ENCODE measurements around the gene AJAP1. TPM values are rescaled to one million over a fixed set of nuclear protein-coding genes. Genes with fewer than 3 reads are reported as not detected.

AJAP1 gene
- total and polyA plus RNA-seq, 2 donors (not counting 1 experiment from before 2014, with no cell fraction given) = not detected

DNA sequence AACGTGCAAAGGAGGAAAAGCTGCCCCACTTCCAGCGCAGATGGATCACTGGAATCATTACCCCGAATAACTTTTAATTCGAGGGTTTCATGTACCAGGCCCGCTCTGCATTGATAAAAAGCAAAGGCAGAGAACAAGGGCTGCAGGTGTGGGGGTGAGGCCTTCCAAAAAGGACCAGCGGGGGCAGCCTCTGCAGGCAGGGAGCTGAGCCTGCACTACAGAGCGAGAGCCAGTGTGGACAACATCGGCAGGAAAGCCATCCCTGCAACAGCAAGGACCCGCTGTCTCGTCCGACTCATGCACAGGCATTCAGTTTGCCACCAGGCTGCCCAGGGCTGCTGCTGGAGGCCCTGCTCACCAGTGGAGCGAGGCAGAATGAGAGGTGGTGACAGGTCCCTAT, 27.1 kb upstream of the AJAP1 start:
- ChIA-PET POLR2A (no interaction called here), CTCF (no interaction called here)
- Histone ChIP-seq H3K79me2 (ENCODE audit: control insufficient read depth, insufficient read depth, low read length) (no peaks in the 10 kb centered on the region), H3K4me1 (ENCODE audit: control insufficient read depth in 2 of 2, insufficient read depth in 2 of 2, low read length in 2 of 2) (no peaks in the 10 kb centered on the region), H4K20me1 (ENCODE audit: control insufficient read depth, insufficient read depth, low read length, poor library complexity, severe bottlenecking) (no peaks in the 10 kb centered on the region), H3K27me3 (replicated peaks in 1 of 4; ENCODE audit: control extremely low read depth in 1 of 4, control insufficient read depth in 3 of 4, insufficient read depth in 4 of 4, low read length in 3 of 4) (no peaks in the 10 kb centered on the region), H3K36me3 (replicated peaks in 1 of 2; ENCODE audit: control extremely low read depth in 1 of 2, control insufficient read depth in 1 of 2, extremely low read depth in 1 of 2, insufficient read depth in 2 of 2, low read length in 1 of 2) (no peaks in the 10 kb centered on the region), H2AFZ (ENCODE audit: insufficient read depth, low read depth, low read length, poor library complexity, severe bottlenecking) (no peak overlapping the region), H3K4me3 (ENCODE audit: control extremely low read depth in 1 of 5, extremely low read depth in 1 of 5, insufficient read depth in 1 of 5, low read depth in 2 of 5, low read length in 4 of 5) (no peak overlapping the region), H3K27ac (ENCODE audit: low read length in 2 of 2) (no peak overlapping the region), H3K9me3 (ENCODE audit: control extremely low read depth in 1 of 3, control insufficient read depth in 2 of 3, insufficient read depth in 1 of 3, low read length in 2 of 3) (no peaks in the 10 kb centered on the region), H3K4me2 (replicated peaks; ENCODE audit: low read depth, low read length, poor library complexity, severe bottlenecking) (no peak overlapping the region), H3K9ac (ENCODE audit: low read length) (no peak overlapping the region)
- intact Hi-C loops (cut with micrococcal nuclease) = no loop called here
- H3K27ac Mint-ChIP-seq = no peak overlapping the region
- 93% methylated on average over 12 of the region's 12 CpGs for WGBS (ENCODE audit: insufficient coverage)
- no peaks in the 10 kb centered on the region for H3K4me1 Mint-ChIP-seq
- DNase-seq (no peak), ATAC-seq (ENCODE audit: low read depth) (no peak)
- no peaks in the 10 kb centered on the region for H3K27me3 Mint-ChIP-seq
- TF ChIP-seq, protein P1, sequence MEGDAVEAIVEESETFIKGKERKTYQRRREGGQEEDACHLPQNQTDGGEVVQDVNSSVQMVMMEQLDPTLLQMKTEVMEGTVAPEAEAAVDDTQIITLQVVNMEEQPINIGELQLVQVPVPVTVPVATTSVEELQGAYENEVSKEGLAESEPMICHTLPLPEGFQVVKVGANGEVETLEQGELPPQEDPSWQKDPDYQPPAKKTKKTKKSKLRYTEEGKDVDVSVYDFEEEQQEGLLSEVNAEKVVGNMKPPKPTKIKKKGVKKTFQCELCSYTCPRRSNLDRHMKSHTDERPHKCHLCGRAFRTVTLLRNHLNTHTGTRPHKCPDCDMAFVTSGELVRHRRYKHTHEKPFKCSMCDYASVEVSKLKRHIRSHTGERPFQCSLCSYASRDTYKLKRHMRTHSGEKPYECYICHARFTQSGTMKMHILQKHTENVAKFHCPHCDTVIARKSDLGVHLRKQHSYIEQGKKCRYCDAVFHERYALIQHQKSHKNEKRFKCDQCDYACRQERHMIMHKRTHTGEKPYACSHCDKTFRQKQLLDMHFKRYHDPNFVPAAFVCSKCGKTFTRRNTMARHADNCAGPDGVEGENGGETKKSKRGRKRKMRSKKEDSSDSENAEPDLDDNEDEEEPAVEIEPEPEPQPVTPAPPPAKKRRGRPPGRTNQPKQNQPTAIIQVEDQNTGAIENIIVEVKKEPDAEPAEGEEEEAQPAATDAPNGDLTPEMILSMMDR (IDR thresholded peaks at IDR 0.05) = no peak
- TF ChIP-seq EZH2 (IDR thresholded peaks at IDR 0.05; ENCODE audit: borderline replicate concordance, insufficient read depth, low read depth, low read length, poor library complexity, severe bottlenecking) = no peak
- no peak overlapping the region for H3K4me3 Mint-ChIP-seq
- H3K9me3 Mint-ChIP-seq (ENCODE audit: insufficient read depth) = no peaks in the 10 kb centered on the region

DNA sequence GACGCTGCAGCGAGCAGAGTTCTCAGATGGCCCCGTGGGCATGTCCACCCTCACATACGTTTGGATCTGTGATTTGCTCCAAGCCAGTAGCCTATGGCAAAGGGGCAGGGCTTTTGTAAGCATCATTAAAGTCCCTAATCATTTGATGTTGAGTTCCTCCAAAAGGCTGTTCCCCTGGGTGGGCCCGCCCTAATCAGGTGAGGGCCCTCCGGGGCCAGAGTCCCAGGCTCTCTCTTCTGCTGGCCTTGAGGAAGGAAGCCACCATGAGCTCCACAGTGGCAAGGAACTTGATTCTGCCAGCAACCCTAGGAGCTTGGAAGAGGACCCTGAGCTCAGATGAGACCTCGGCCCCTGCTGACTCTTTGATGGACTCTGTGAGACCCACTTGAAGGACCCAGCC, 25.4 kb upstream of the AJAP1 start:
- POLR2A ChIA-PET = no interaction called here
- no peak overlapping the region for H3K4me3 Mint-ChIP-seq
- intact Hi-C loops (cut with micrococcal nuclease) = no loop called here

More for the DNA sequence above, 25.4 kb upstream of the AJAP1 start:
- Mint-ChIP-seq H3K4me1 (no peaks in the 10 kb centered on the region), H3K9me3 (ENCODE audit: insufficient read depth) (no peaks in the 10 kb centered on the region), H3K27me3 (no peaks in the 10 kb centered on the region), H3K27ac (no peak overlapping the region)
- Histone ChIP-seq H3K27ac (ENCODE audit: low read length in 2 of 2) (no peak overlapping the region), H3K9ac (ENCODE audit: low read length) (no peak overlapping the region), H3K79me2 (ENCODE audit: control insufficient read depth, insufficient read depth, low read length) (no peaks in the 10 kb centered on the region), H3K4me3 (ENCODE audit: control extremely low read depth in 1 of 5, extremely low read depth in 1 of 5, insufficient read depth in 1 of 5, low read depth in 2 of 5, low read length in 4 of 5) (no peak overlapping the region), H3K27me3 (replicated peaks in 1 of 4; ENCODE audit: control extremely low read depth in 1 of 4, control insufficient read depth in 3 of 4, insufficient read depth in 4 of 4, low read length in 3 of 4) (no peaks in the 10 kb centered on the region), H3K4me1 (ENCODE audit: control insufficient read depth in 2 of 2, insufficient read depth in 2 of 2, low read length in 2 of 2) (no peaks in the 10 kb centered on the region), H3K9me3 (ENCODE audit: control extremely low read depth in 1 of 3, control insufficient read depth in 2 of 3, insufficient read depth in 1 of 3, low read length in 2 of 3) (no peaks in the 10 kb centered on the region), H3K4me2 (replicated peaks; ENCODE audit: low read depth, low read length, poor library complexity, severe bottlenecking) (no peak overlapping the region), H3K36me3 (replicated peaks in 1 of 2; ENCODE audit: control extremely low read depth in 1 of 2, control insufficient read depth in 1 of 2, extremely low read depth in 1 of 2, insufficient read depth in 2 of 2, low read length in 1 of 2) (no peaks in the 10 kb centered on the region), H2AFZ (ENCODE audit: insufficient read depth, low read depth, low read length, poor library complexity, severe bottlenecking) (no peak overlapping the region), H4K20me1 (ENCODE audit: control insufficient read depth, insufficient read depth, low read length, poor library complexity, severe bottlenecking) (no peaks in the 10 kb centered on the region)
- ATAC-seq (ENCODE audit: low read depth) (no peak), DNase-seq (no peak)
- TF ChIP-seq EZH2 (IDR thresholded peaks at IDR 0.05; ENCODE audit: borderline replicate concordance, insufficient read depth, low read depth, low read length, poor library complexity, severe bottlenecking) = no peak
- TF ChIP-seq, protein P1 (IDR thresholded peaks at IDR 0.05) = no peak
- CTCF ChIA-PET = no interaction called here
- 88% methylated on average over 7 of the region's 7 CpGs for WGBS (ENCODE audit: insufficient coverage)

All from B cell (primary cell).